ENCODE results near the gene SCG5. TPM values are rescaled to one million over a fixed set of nuclear protein-coding genes. Genes with fewer than 3 reads are reported as not detected.
"Not testable (repeated sequence)": the region's sequence is repeated elsewhere in the genome, so short reads cannot be mapped to it uniquely, and the experiment has no call there.

The SCG5 gene
- 0.25 TPM for polyA plus RNA-seq (2013)

- Histone ChIP-seq H3K4me3 (ENCODE audit: control insufficient read depth in 1 of 7, extremely low read depth in 1 of 7, insufficient read depth in 4 of 7, low read depth in 2 of 7, low read length in 6 of 7) (peak within 1 kb of the TSS in 4 of 7 experiments; percentile 33 to 66 (median 54)), H3K9me3 (ENCODE audit: control extremely low read depth in 1 of 5, control insufficient read depth in 4 of 5, insufficient read depth in 2 of 5, low read depth in 1 of 5, low read length in 4 of 5) (no peaks in the 10 kb centered on the region), H3K27ac (ENCODE audit: insufficient read depth in 1 of 2, low read depth in 1 of 2, low read length in 2 of 2, poor library complexity in 1 of 2, severe bottlenecking in 2 of 2) (no peak within 1 kb of the TSS), H3K4me1 (ENCODE audit: control extremely low read depth in 1 of 4, control insufficient read depth in 4 of 4, insufficient read depth in 4 of 4, low read length in 3 of 4) (peaks cover 0 to 7% (median 2%) of the 10 kb centered on the region in 4 experiments), H3K27me3 (replicated peaks in 2 of 5; ENCODE audit: control insufficient read depth in 4 of 5, insufficient read depth in 5 of 5, low read length in 4 of 5) (peaks cover 0 to 15% (median 3%) of the 10 kb centered on the region in 5 experiments), H3K36me3 (ENCODE audit: control insufficient read depth in 4 of 4, insufficient read depth in 4 of 4, low read length in 3 of 4) (peaks cover 10 to 28% (median 15%) of the 10 kb centered on the region in 4 experiments)
- POLR2A ChIA-PET: no interaction called here
- WGBS (ENCODE audit: insufficient coverage): 32% methylated on average over 21 of the region's 22 CpGs
- CTCF ChIA-PET: interaction anchor here (0.7 to 1.8 kb wide), 4 partner anchors 8 to 492 kb away, joined by 3 to 5 read pairs (median 4); no protein-coding TSS in a partner anchor
- DNase-seq: peak in 2 of 3 donors; percentile 10 to 16
Measured at GRCh38 chr15:32641517-32642059, at the start of gene SCG5. TSS of gene SCG5 (plus strand) at chr15:32641710. CDS start at chr15:32643593, 1,883 bp downstream.

GRCh38 chr15:32593151-32593550, 48.4 kb upstream of the SCG5 start, which contains the start of gene GOLGA8N:
TSS of gene GOLGA8N (plus strand) at chr15:32593456.
- H3K27me3 ChIP-seq (replicated peaks in 2 of 5; ENCODE audit: control insufficient read depth in 4 of 5, insufficient read depth in 5 of 5, low read length in 4 of 5); H3K27ac ChIP-seq (ENCODE audit: insufficient read depth in 1 of 2, low read depth in 1 of 2, low read length in 2 of 2, poor library complexity in 1 of 2, severe bottlenecking in 2 of 2); CTCF ChIA-PET; H3K36me3 ChIP-seq (ENCODE audit: control insufficient read depth in 4 of 4, insufficient read depth in 4 of 4, low read length in 3 of 4); H3K9me3 ChIP-seq (ENCODE audit: control extremely low read depth in 1 of 5, control insufficient read depth in 4 of 5, insufficient read depth in 2 of 5, low read depth in 1 of 5, low read length in 4 of 5); H3K4me3 ChIP-seq (ENCODE audit: control insufficient read depth in 1 of 7, extremely low read depth in 1 of 7, insufficient read depth in 4 of 7, low read depth in 2 of 7, low read length in 6 of 7); POLR2A ChIA-PET; DNase-seq; H3K4me1 ChIP-seq (ENCODE audit: control extremely low read depth in 1 of 4, control insufficient read depth in 4 of 4, insufficient read depth in 4 of 4, low read length in 3 of 4): not testable (repeated sequence)
- WGBS (ENCODE audit: insufficient coverage): no CpG with 5 or more reads among the region's 8 CpGs

- WGBS (ENCODE audit: insufficient coverage): 100% methylated on average over 2 of the region's 2 CpGs
- H3K4me3 ChIP-seq (ENCODE audit: control insufficient read depth in 1 of 7, extremely low read depth in 1 of 7, insufficient read depth in 4 of 7, low read depth in 2 of 7, low read length in 6 of 7); H3K36me3 ChIP-seq (ENCODE audit: control insufficient read depth in 4 of 4, insufficient read depth in 4 of 4, low read length in 3 of 4); H3K27ac ChIP-seq (ENCODE audit: insufficient read depth in 1 of 2, low read depth in 1 of 2, low read length in 2 of 2, poor library complexity in 1 of 2, severe bottlenecking in 2 of 2); H3K4me1 ChIP-seq (ENCODE audit: control extremely low read depth in 1 of 4, control insufficient read depth in 4 of 4, insufficient read depth in 4 of 4, low read length in 3 of 4); POLR2A ChIA-PET; DNase-seq; H3K27me3 ChIP-seq (replicated peaks in 2 of 5; ENCODE audit: control insufficient read depth in 4 of 5, insufficient read depth in 5 of 5, low read length in 4 of 5); CTCF ChIA-PET; H3K9me3 ChIP-seq (ENCODE audit: control extremely low read depth in 1 of 5, control insufficient read depth in 4 of 5, insufficient read depth in 2 of 5, low read depth in 1 of 5, low read length in 4 of 5): not testable (repeated sequence)
Measured at GRCh38 chr15:32609518-32609917, 32.0 kb upstream of the SCG5 start.

GRCh38 chr15:32610719-32611118, 30.8 kb upstream of the SCG5 start:
- 0% methylated on average over 1 of the region's 3 CpGs for whole genome bisulfite sequencing (ENCODE audit: insufficient coverage)
- POLR2A ChIA-PET; H3K36me3 ChIP-seq (ENCODE audit: control insufficient read depth in 4 of 4, insufficient read depth in 4 of 4, low read length in 3 of 4); H3K27ac ChIP-seq (ENCODE audit: insufficient read depth in 1 of 2, low read depth in 1 of 2, low read length in 2 of 2, poor library complexity in 1 of 2, severe bottlenecking in 2 of 2); CTCF ChIA-PET; H3K9me3 ChIP-seq (ENCODE audit: control extremely low read depth in 1 of 5, control insufficient read depth in 4 of 5, insufficient read depth in 2 of 5, low read depth in 1 of 5, low read length in 4 of 5); H3K27me3 ChIP-seq (replicated peaks in 2 of 5; ENCODE audit: control insufficient read depth in 4 of 5, insufficient read depth in 5 of 5, low read length in 4 of 5); H3K4me3 ChIP-seq (ENCODE audit: control insufficient read depth in 1 of 7, extremely low read depth in 1 of 7, insufficient read depth in 4 of 7, low read depth in 2 of 7, low read length in 6 of 7); H3K4me1 ChIP-seq (ENCODE audit: control extremely low read depth in 1 of 4, control insufficient read depth in 4 of 4, insufficient read depth in 4 of 4, low read length in 3 of 4): not testable (repeated sequence)
- DNase-seq: peak; percentile 21 to 60 (median 54)

- H3K4me1 ChIP-seq (ENCODE audit: control extremely low read depth in 1 of 4, control insufficient read depth in 4 of 4, insufficient read depth in 4 of 4, low read length in 3 of 4); H3K36me3 ChIP-seq (ENCODE audit: control insufficient read depth in 4 of 4, insufficient read depth in 4 of 4, low read length in 3 of 4); POLR2A ChIA-PET; DNase-seq; CTCF ChIA-PET; H3K27me3 ChIP-seq (replicated peaks in 2 of 5; ENCODE audit: control insufficient read depth in 4 of 5, insufficient read depth in 5 of 5, low read length in 4 of 5); H3K9me3 ChIP-seq (ENCODE audit: control extremely low read depth in 1 of 5, control insufficient read depth in 4 of 5, insufficient read depth in 2 of 5, low read depth in 1 of 5, low read length in 4 of 5): not testable (repeated sequence)
- Histone ChIP-seq H3K4me3 (ENCODE audit: control insufficient read depth in 1 of 7, extremely low read depth in 1 of 7, insufficient read depth in 4 of 7, low read depth in 2 of 7, low read length in 6 of 7) (peak overlapping the region in 6 of 7 experiments; percentile 72 to 96 (median 86)), H3K27ac (ENCODE audit: insufficient read depth in 1 of 2, low read depth in 1 of 2, low read length in 2 of 2, poor library complexity in 1 of 2, severe bottlenecking in 2 of 2) (peak overlapping the region; percentile 88 to 94)
- WGBS (ENCODE audit: insufficient coverage): 0% methylated on average over 1 of the region's 16 CpGs
Measured at GRCh38 chr15:32614712-32615050, 26.8 kb upstream of the SCG5 start.

- H3K36me3 ChIP-seq (ENCODE audit: control insufficient read depth in 4 of 4, insufficient read depth in 4 of 4, low read length in 3 of 4); CTCF ChIA-PET; H3K4me1 ChIP-seq (ENCODE audit: control extremely low read depth in 1 of 4, control insufficient read depth in 4 of 4, insufficient read depth in 4 of 4, low read length in 3 of 4); POLR2A ChIA-PET; H3K27me3 ChIP-seq (replicated peaks in 2 of 5; ENCODE audit: control insufficient read depth in 4 of 5, insufficient read depth in 5 of 5, low read length in 4 of 5); H3K9me3 ChIP-seq (ENCODE audit: control extremely low read depth in 1 of 5, control insufficient read depth in 4 of 5, insufficient read depth in 2 of 5, low read depth in 1 of 5, low read length in 4 of 5): not testable (repeated sequence)
- H3K4me3 ChIP-seq (ENCODE audit: control insufficient read depth in 1 of 7, extremely low read depth in 1 of 7, insufficient read depth in 4 of 7, low read depth in 2 of 7, low read length in 6 of 7): peak within 1 kb of the TSS; percentile 61 to 96 (median 86)
- H3K27ac ChIP-seq (ENCODE audit: insufficient read depth in 1 of 2, low read depth in 1 of 2, low read length in 2 of 2, poor library complexity in 1 of 2, severe bottlenecking in 2 of 2): peak within 1 kb of the TSS; percentile 88 to 94
- DNase-seq: peak; percentile 90 to 94 (median 93)
- 0% methylated on average over 6 of the region's 43 CpGs for WGBS (ENCODE audit: insufficient coverage)
Measured at GRCh38 chr15:32615051-32615870, 26.2 kb upstream of the SCG5 start, which contains the start of gene ARHGAP11A. TSS of gene ARHGAP11A (plus strand) at chr15:32615504. CDS start at chr15:32616212, 708 bp downstream.

- Histone ChIP-seq H3K27ac (ENCODE audit: insufficient read depth in 1 of 2, low read depth in 1 of 2, low read length in 2 of 2, poor library complexity in 1 of 2, severe bottlenecking in 2 of 2) (peak overlapping the region; percentile 40 to 94), H3K4me3 (ENCODE audit: control insufficient read depth in 1 of 7, extremely low read depth in 1 of 7, insufficient read depth in 4 of 7, low read depth in 2 of 7, low read length in 6 of 7) (peak overlapping the region; percentile 61 to 96 (median 86))
- CTCF ChIA-PET; POLR2A ChIA-PET; H3K4me1 ChIP-seq (ENCODE audit: control extremely low read depth in 1 of 4, control insufficient read depth in 4 of 4, insufficient read depth in 4 of 4, low read length in 3 of 4); H3K36me3 ChIP-seq (ENCODE audit: control insufficient read depth in 4 of 4, insufficient read depth in 4 of 4, low read length in 3 of 4); H3K9me3 ChIP-seq (ENCODE audit: control extremely low read depth in 1 of 5, control insufficient read depth in 4 of 5, insufficient read depth in 2 of 5, low read depth in 1 of 5, low read length in 4 of 5); H3K27me3 ChIP-seq (replicated peaks in 2 of 5; ENCODE audit: control insufficient read depth in 4 of 5, insufficient read depth in 5 of 5, low read length in 4 of 5): not testable (repeated sequence)
- DNase-seq: peak in 2 of 3 donors; percentile 1 to 31
- 0% methylated on average over 4 of the region's 24 CpGs for WGBS (ENCODE audit: insufficient coverage)
Measured at GRCh38 chr15:32615871-32616426, 25.6 kb upstream of the SCG5 start.

Data from common myeloid progenitor, CD34-positive (primary cell).